ENCODE measurements around the gene WDCP. TPM values are rescaled to one million over a fixed set of nuclear protein-coding genes. Genes with fewer than 3 reads are reported as not detected.

Gene WDCP
- total RNA-seq, 2 donors from 2014 or later, result 6.3 to 7.2 TPM

DNA sequence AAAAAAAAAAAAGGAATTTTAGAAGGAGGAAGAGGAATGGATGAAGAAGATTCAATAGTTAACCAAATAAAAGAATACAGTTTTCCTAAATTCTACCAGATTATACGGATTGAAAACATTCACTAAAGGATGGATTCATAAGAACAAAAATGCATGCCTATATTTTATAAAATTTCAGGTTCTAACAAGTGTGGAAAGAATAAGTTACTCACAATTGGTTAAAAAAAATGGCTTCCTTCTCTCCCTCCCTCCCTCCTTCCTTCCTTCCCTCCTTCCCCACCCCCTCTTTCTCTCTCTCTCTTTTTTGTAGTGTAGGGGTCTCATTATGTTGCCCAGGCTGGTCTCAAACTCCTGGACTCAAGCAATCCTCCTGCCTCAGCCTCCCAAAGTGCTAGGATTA, 39.0 kb upstream of the WDCP start:
- Histone ChIP-seq H3K4me1 (replicated peaks) (peaks cover 3% of the 10 kb centered on the region), H3K9me3 (no peaks in the 10 kb centered on the region), H3K27ac (no peak overlapping the region), H3K4me3 (no peak overlapping the region), H3K27me3 (replicated peaks; ENCODE audit: insufficient read depth) (no peaks in the 10 kb centered on the region), H3K36me3 (no peaks in the 10 kb centered on the region)
- no peak for DNase-seq (ENCODE audit: low spot score)
- intact Hi-C loops (cut with DNase I), result loop anchor here (10.0 kb wide), 1 partner anchor 299 kb away; no protein-coding TSS in a partner anchor
- TF ChIP-seq, protein P1, sequence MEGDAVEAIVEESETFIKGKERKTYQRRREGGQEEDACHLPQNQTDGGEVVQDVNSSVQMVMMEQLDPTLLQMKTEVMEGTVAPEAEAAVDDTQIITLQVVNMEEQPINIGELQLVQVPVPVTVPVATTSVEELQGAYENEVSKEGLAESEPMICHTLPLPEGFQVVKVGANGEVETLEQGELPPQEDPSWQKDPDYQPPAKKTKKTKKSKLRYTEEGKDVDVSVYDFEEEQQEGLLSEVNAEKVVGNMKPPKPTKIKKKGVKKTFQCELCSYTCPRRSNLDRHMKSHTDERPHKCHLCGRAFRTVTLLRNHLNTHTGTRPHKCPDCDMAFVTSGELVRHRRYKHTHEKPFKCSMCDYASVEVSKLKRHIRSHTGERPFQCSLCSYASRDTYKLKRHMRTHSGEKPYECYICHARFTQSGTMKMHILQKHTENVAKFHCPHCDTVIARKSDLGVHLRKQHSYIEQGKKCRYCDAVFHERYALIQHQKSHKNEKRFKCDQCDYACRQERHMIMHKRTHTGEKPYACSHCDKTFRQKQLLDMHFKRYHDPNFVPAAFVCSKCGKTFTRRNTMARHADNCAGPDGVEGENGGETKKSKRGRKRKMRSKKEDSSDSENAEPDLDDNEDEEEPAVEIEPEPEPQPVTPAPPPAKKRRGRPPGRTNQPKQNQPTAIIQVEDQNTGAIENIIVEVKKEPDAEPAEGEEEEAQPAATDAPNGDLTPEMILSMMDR (IDR thresholded peaks at IDR 0.05), result no peak
- TF ChIP-seq POLR2AphosphoS5 (IDR thresholded peaks at IDR 0.05) (no peak), POLR2A (IDR thresholded peaks at IDR 0.05) (no peak)
- WGBS, result 100% methylated on average over 1 of the region's 1 CpG

DNA sequence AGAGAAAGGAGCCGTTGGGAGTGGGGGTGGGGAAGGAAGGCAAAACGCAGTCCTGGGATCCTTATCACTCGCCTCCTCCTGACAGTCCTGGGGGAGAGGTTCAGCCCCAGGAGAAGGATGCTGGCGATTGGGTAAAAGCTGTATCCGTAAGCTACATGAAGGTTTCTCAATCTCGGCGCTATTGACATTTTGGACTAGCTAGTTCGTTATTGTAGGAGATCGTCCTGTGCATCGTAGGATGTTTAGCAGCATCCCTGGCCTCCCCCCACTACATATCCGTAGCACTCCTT, 38.0 kb upstream of the WDCP start:
- no peaks in the 10 kb centered on the region for H3K36me3 ChIP-seq
- no peak for DNase-seq (ENCODE audit: low spot score)
- TF ChIP-seq POLR2A (IDR thresholded peaks at IDR 0.05) (no peak), POLR2AphosphoS5 (IDR thresholded peaks at IDR 0.05) (no peak)
- TF ChIP-seq, protein P1 (IDR thresholded peaks at IDR 0.05), result no peak
- 12% methylated on average over 11 of the region's 11 CpGs for WGBS
- no peaks in the 10 kb centered on the region for H3K9me3 ChIP-seq
- H3K4me1 ChIP-seq (replicated peaks), result peaks cover 3% of the 10 kb centered on the region
- intact Hi-C loops (cut with DNase I), result loop anchor here (2.0 to 10.0 kb wide), 3 partner anchors 158 to 300 kb away; partner anchors contain the start of gene ATAD2B
- peak overlapping the region; percentile 45 to 59 for H3K4me3 ChIP-seq
- H3K27ac ChIP-seq, result peak overlapping the region; percentile 91 to 93
- H3K27me3 ChIP-seq (replicated peaks; ENCODE audit: insufficient read depth), result no peaks in the 10 kb centered on the region

DNA sequence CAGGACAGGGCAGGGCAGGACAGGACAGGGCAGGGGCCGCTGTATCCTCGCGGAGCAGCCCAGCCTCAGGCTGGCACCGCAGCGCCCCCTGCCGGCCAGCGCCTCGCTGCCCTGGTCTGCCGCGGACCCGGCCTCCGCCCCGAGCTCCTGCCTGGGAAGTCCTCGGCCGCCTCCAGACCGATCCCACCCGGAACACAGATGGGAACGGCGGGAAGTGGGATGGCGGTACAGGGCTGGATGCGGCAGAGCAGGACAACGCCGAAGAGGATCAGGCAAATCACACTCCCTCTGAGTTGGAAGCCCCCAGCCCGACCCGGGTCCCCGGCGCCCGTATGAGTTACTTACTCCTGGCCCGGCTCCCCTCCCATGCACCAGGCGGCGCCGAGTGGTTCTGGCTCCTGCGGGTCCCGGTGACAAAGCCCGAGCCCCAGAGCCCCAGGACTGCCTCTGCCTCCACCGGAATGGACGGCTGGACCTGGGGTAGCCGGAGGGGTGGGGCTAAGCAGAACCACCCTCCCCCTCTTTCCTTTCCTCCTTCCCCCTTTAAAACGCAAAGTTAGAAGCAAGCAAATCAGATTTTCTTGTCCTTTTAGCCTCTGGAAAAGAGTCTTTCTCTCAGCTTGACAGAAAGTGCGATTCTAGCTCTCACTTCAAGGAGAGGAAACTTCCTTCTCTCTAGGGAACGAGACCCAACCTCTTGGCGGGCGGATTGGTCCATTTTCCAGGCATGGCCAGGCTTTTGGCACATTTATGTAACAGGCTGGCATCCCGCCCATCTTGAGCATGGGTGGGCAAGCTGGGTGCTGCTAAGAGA, 37.4 kb upstream of the WDCP start, which contains the start of gene TP53I3:
Gene TP53I3, minus strand, starts transcription at position 449 of the 814 bp plus-strand sequence. CDS start 508 bp downstream, outside the sequence.
- Histone ChIP-seq H3K36me3 (no peaks in the 10 kb centered on the region), H3K4me1 (replicated peaks) (peaks cover 3% of the 10 kb centered on the region), H3K4me3 (peak within 1 kb of the TSS; percentile 45 to 59), H3K27ac (peak within 1 kb of the TSS; percentile 91 to 93), H3K9me3 (no peaks in the 10 kb centered on the region), H3K27me3 (replicated peaks; ENCODE audit: insufficient read depth) (no peaks in the 10 kb centered on the region)
- peak; percentile 84 for DNase-seq (ENCODE audit: low spot score)
- 0% methylated on average over 44 of the region's 44 CpGs for WGBS
- TF ChIP-seq POLR2AphosphoS5 (IDR thresholded peaks at IDR 0.05), result peak; percentile 37
- TF ChIP-seq, protein P1 (IDR thresholded peaks at IDR 0.05), result peak; percentile 95 to 99 (median 96)
- TF ChIP-seq POLR2A (IDR thresholded peaks at IDR 0.05), result peak; percentile 60
- intact Hi-C loops (cut with DNase I), result loop anchor here (2.0 to 10.0 kb wide), 3 partner anchors 158 to 300 kb away; partner anchors contain the start of gene ATAD2B

DNA sequence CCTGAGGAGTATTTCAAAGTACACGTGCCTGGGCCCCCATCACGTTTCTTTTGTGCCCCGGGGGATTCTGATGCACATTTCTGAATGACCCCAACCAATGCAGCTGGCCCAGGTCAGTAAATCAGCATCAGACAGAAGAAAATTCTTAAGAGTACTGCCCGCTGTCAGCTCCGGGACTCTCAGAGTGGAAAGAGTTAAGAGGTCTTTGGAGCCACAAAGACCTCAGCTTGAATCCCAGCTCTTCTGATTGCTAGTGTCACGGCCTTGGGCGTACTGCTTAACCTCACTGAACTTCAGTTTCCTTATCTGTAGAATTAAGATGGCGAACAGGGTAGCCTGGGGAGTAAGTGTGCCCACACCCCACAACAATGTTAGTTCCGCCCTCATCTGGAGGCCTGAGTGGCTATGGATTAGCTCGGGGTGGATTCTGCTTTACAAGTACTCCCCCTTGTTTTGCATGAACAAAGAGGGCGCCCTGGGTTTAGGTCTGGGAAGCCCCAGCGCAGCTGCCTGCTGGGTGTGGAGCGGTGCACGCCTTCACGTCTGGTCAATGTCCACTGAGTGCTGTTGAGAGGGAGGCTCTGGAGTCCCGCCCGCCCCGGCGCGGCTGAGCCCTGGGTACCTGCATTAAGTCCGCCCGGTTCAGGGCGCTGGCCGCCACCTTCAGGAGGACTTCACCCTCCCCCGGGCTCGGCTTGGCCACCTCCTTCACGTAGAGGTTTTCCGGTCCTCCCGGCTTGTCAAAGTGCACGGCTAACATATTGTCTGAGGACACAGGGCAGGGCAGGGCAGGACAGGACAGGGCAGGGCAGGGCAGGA, 36.6 kb upstream of the WDCP start:
- Histone ChIP-seq H3K4me3 (peak overlapping the region; percentile 45 to 59), H3K9me3 (no peaks in the 10 kb centered on the region), H3K4me1 (replicated peaks) (peaks cover 3% of the 10 kb centered on the region), H3K27ac (peak overlapping the region; percentile 91 to 93), H3K36me3 (no peaks in the 10 kb centered on the region), H3K27me3 (replicated peaks; ENCODE audit: insufficient read depth) (no peaks in the 10 kb centered on the region)
- WGBS, result 12% methylated on average over 30 of the region's 30 CpGs
- intact Hi-C loops (cut with DNase I), result loop anchor here (2.0 to 10.0 kb wide), 3 partner anchors 157 to 301 kb away; partner anchors contain the start of gene ATAD2B
- TF ChIP-seq, protein P1 (IDR thresholded peaks at IDR 0.05), result no peak
- TF ChIP-seq POLR2A (IDR thresholded peaks at IDR 0.05) (no peak), POLR2AphosphoS5 (IDR thresholded peaks at IDR 0.05) (peak; percentile 26)
- DNase-seq (ENCODE audit: low spot score), result peak; percentile 68
